H9 (cell line): ENCODE results near the gene TARM1. TPM values are rescaled to one million over a fixed set of nuclear protein-coding genes. Genes with fewer than 3 reads are reported as not detected.
A peak's percentile ranks its signal among the peaks of the same experiment; 100 is the strongest.

Experiments used
- DNase-seq: peaks from one replicate; pipeline ENCODE4 v3.0.0-alpha.2; 2017
- H2AFZ ChIP-seq: one replicate; pipeline ENCODE4 v1.6.1; 2013; ENCODE audit warnings: mild to moderate bottlenecking, low read length, control low read depth, moderate library complexity
- H2AK5ac ChIP-seq: 2 replicates; pipeline ENCODE4 v1.6.1; 2013; ENCODE audit warnings: low read length, control low read depth, mixed read lengths; ENCODE audit not compliant: insufficient read length
- H2BK120ac ChIP-seq: one replicate; pipeline ENCODE4 v1.6.1; 2013; ENCODE audit warnings: low read depth, mild to moderate bottlenecking, low read length, control low read depth, inconsistent platforms; ENCODE audit not compliant: poor library complexity, severe bottlenecking
- H2BK12ac ChIP-seq: 2 replicates; pipeline ENCODE4 v1.6.1; 2013; ENCODE audit warnings: low read length, control low read depth, mixed read lengths, low read depth; ENCODE audit not compliant: insufficient read length
- H2BK15ac ChIP-seq: 2 replicates; pipeline ENCODE4 v1.6.1; 2013; ENCODE audit warnings: low read depth, low read length, control low read depth
- H2BK20ac ChIP-seq: one replicate; pipeline ENCODE4 v1.6.1; 2013; ENCODE audit warnings: low read depth, mild to moderate bottlenecking, low read length, control low read depth, inconsistent platforms; ENCODE audit not compliant: poor library complexity, severe bottlenecking
- H2BK5ac ChIP-seq: 2 replicates; pipeline ENCODE4 v1.6.1; 2013; ENCODE audit warnings: low read length, control low read depth, mixed read lengths; ENCODE audit not compliant: insufficient read length
- H3K14ac ChIP-seq: 2 replicates; pipeline ENCODE4 v1.6.1; 2013; ENCODE audit warnings: low read length, control low read depth; ENCODE audit not compliant: insufficient read depth
- H3K18ac ChIP-seq: 2 replicates; pipeline ENCODE4 v1.6.1; 2013; ENCODE audit warnings: low read depth, mild to moderate bottlenecking, mixed read lengths, low read length, control low read depth; ENCODE audit not compliant: insufficient read length
- H3K23ac ChIP-seq: 2 replicates; pipeline ENCODE4 v1.6.1; 2013; ENCODE audit warnings: low read length, control low read depth, mixed read lengths, low read depth; ENCODE audit not compliant: insufficient read length
- H3K23me2 ChIP-seq: 2 replicates; pipeline ENCODE4 v1.6.1; 2013; ENCODE audit warnings: low read depth, mild to moderate bottlenecking, mixed read lengths, low read length, control low read depth; ENCODE audit not compliant: insufficient read length, poor library complexity, severe bottlenecking
- H3K27ac ChIP-seq: 2 replicates; pipeline ENCODE4 v1.5.1; 2013; ENCODE audit warnings: low read length, control low read depth, mixed read lengths, low read depth; ENCODE audit not compliant: insufficient read length
- H3K27me3 ChIP-seq: 2 replicates; pipeline ENCODE4 v1.6.1; 2013; ENCODE audit warnings: low read length, control low read depth, inconsistent platforms; ENCODE audit not compliant: insufficient read depth
- H3K4ac ChIP-seq: 2 replicates; pipeline ENCODE4 v1.6.1; 2013; ENCODE audit warnings: low read depth, mild to moderate bottlenecking, control low read depth, inconsistent platforms, low read length, moderate library complexity
- H3K4me1 ChIP-seq: 2 replicates; pipeline ENCODE4 v1.6.1; 2013; ENCODE audit warnings: low read length, control low read depth, inconsistent platforms; ENCODE audit not compliant: insufficient read depth
- H3K4me2 ChIP-seq: 2 replicates; pipeline ENCODE4 v1.6.1; 2013; ENCODE audit warnings: low read length, control low read depth, mixed read lengths; ENCODE audit not compliant: insufficient read length, insufficient read depth
- H3K56ac ChIP-seq: 2 replicates; pipeline ENCODE4 v1.6.1; 2013; ENCODE audit warnings: low read depth, mild to moderate bottlenecking, mixed read lengths, low read length, control low read depth; ENCODE audit not compliant: insufficient read length
- H3K79me1 ChIP-seq: 2 replicates; pipeline ENCODE4 v1.6.1; 2013; ENCODE audit warnings: low read depth, mild to moderate bottlenecking, moderate library complexity, low read length, control low read depth, inconsistent platforms; ENCODE audit not compliant: insufficient read depth, poor library complexity, severe bottlenecking
- H3K79me2 ChIP-seq: 2 replicates; pipeline ENCODE4 v1.6.1; 2013; ENCODE audit warnings: low read length, control low read depth, inconsistent platforms; ENCODE audit not compliant: insufficient read depth
- H3K9ac ChIP-seq: 2 replicates; pipeline ENCODE4 v1.6.1; 2013; ENCODE audit warnings: low read length, control low read depth, mixed read lengths; ENCODE audit not compliant: insufficient read length; ENCODE audit errors: extremely low read depth
- H3K9me3 ChIP-seq: one replicate; pipeline ENCODE4 v1.6.1; 2013; ENCODE audit warnings: low read depth, low read length, inconsistent platforms; ENCODE audit not compliant: control insufficient read depth
- H3T11ph ChIP-seq: one replicate; pipeline ENCODE4 v1.6.1; 2013; ENCODE audit warnings: mild to moderate bottlenecking, low read length, control low read depth, inconsistent platforms
- H4K20me1 ChIP-seq: one replicate; pipeline ENCODE4 v1.6.1; 2013; ENCODE audit not compliant: control insufficient read depth, insufficient read length, insufficient read depth
- H4K5ac ChIP-seq: 2 replicates; pipeline ENCODE4 v1.6.1; 2013; ENCODE audit warnings: low read depth, mild to moderate bottlenecking, mixed read lengths, low read length, control low read depth; ENCODE audit not compliant: insufficient read length
- H4K8ac ChIP-seq: replicated peaks from 2 replicates; pipeline ENCODE4 v1.6.1; 2013; ENCODE audit warnings: low read length, control low read depth, mixed read lengths, low read depth; ENCODE audit not compliant: insufficient read length
- H4K91ac ChIP-seq: 2 replicates; pipeline ENCODE4 v1.6.1; 2013; ENCODE audit warnings: low read depth, mild to moderate bottlenecking, moderate library complexity, mixed read lengths, low read length, control low read depth; ENCODE audit not compliant: insufficient read length
- H3K27ac Mint-ChIP-seq, 3 experiments: 2 replicates in 2 of 3; 3 replicates in 1 of 3; pipeline ENCODE4 v1.8.0; 2020 to 2021; ENCODE audit warnings: mixed read lengths in 3 of 3, mild to moderate bottlenecking in 1 of 3, moderate library complexity in 1 of 3
- H3K27me3 Mint-ChIP-seq: 2 replicates; pipeline ENCODE4 v1.8.0; 2021; ENCODE audit warnings: low read depth, mild to moderate bottlenecking, moderate library complexity, mixed read lengths
- H3K36me3 Mint-ChIP-seq, 3 experiments: 2 replicates in 2 of 3; 3 replicates in 1 of 3; pipeline ENCODE4 v1.8.0; 2020 to 2021; ENCODE audit warnings: low read depth in 3 of 3, mixed read lengths in 3 of 3; ENCODE audit not compliant: insufficient read depth in 1 of 3
- H3K4me1 Mint-ChIP-seq, 2 experiments: 2 replicates each; pipeline ENCODE4 v1.8.0; 2020; ENCODE audit warnings: mixed read lengths in 2 of 2
- H3K4me3 Mint-ChIP-seq, 2 experiments: 2 replicates in 1 of 2; 3 replicates in 1 of 2; pipeline ENCODE4 v1.8.0; 2020 to 2021; ENCODE audit warnings: mild to moderate bottlenecking in 2 of 2, mixed read lengths in 2 of 2, moderate library complexity in 1 of 2
- H3K9me3 Mint-ChIP-seq, 2 experiments: 2 replicates in 1 of 2; 3 replicates in 1 of 2; pipeline ENCODE4 v1.8.0; 2020; ENCODE audit warnings: mild to moderate bottlenecking in 2 of 2, mixed read lengths in 2 of 2, moderate library complexity in 1 of 2
- CTCF ChIP-seq: fragments of 200-600 bp; sonication (generic); conservative IDR thresholded peaks from 3 replicates; pipeline ENCODE4 v1.8.0; 2021; ENCODE audit warnings: antibody characterized with exemption, mild to moderate bottlenecking
- WGBS: extraction: QIAGEN DNeasy Blood & Tissue Kit; methylation state at CpG from one replicate; pipeline ENCODE4 v1.1.7; 2013; ENCODE audit warnings: missing lambda C conversion rate, low lambda C conversion rate, mixed read lengths; ENCODE audit not compliant: insufficient read length; ENCODE audit errors: extremely low coverage; 5-methylcytosine and 5-hydroxymethylcytosine counted together
- total RNA-seq: library from RNA; stranded (reverse); gene quantifications from 2 replicates; pipeline ENCODE4 v1.2.1, GENCODE V29; 2021

Gene TARM1
- total RNA-seq, 1 experiment from 2014 or later = not detected

GRCh38 chr19:54041969-54042606 is 39.1 kb downstream of the TARM1 start:
- Histone ChIP-seq H3K4ac (no peak overlapping the region), H4K5ac (no peak overlapping the region), H2BK15ac (no peak overlapping the region), H2AFZ (no peak overlapping the region), H4K8ac (no peak overlapping the region), H3K56ac (no peak overlapping the region), H2AK5ac (no peak overlapping the region), H3K79me1 (no peaks in the 10 kb centered on the region), H3K14ac (no peak overlapping the region), H3K9me3 (no peaks in the 10 kb centered on the region), H2BK20ac (no peak overlapping the region), H3K4me1 (peaks cover 4% of the 10 kb centered on the region; the same call in 1 of the 2 replicates), H3K9ac (no peak overlapping the region), H2BK5ac (no peak overlapping the region), H3K79me2 (no peaks in the 10 kb centered on the region), H2BK120ac (no peak overlapping the region), H3K27ac (no peak overlapping the region), H4K91ac (no peak overlapping the region), H3K18ac (no peak overlapping the region), H3K23me2 (no peaks in the 10 kb centered on the region), H3K23ac (no peak overlapping the region), H3T11ph (no peak overlapping the region), H3K4me2 (no peak overlapping the region), H3K27me3 (no peaks in the 10 kb centered on the region), H2BK12ac (no peak overlapping the region), H4K20me1 (no peaks in the 10 kb centered on the region)
- peaks cover 0 to 2% of the 10 kb centered on the region in 2 experiments; a peak in 1 of 5 replicates for H3K9me3 Mint-ChIP-seq
- peaks cover 11% of the 10 kb centered on the region; the same call in 1 of the 2 replicates for H3K27me3 Mint-ChIP-seq
- peak; percentile 40 for DNase-seq
- TF ChIP-seq CTCF = no peak
- no peak overlapping the region for H3K4me3 Mint-ChIP-seq
- H3K36me3 Mint-ChIP-seq = no peaks in the 10 kb centered on the region
- peaks cover 23 to 25% of the 10 kb centered on the region in 2 experiments for H3K4me1 Mint-ChIP-seq
- WGBS = no CpG with 5 or more reads among the region's 9 CpGs
- peak overlapping the region in 1 of 3 experiments; percentile 36; a peak in 3 of 7 replicates for H3K27ac Mint-ChIP-seq
